Endothelial cell of umbilical vein (primary cell): ENCODE results near the gene PANK2. TPM values are rescaled to one million over a fixed set of nuclear protein-coding genes. Genes with fewer than 3 reads are reported as not detected.

ENCODE experiments used
- BruUV-seq: library from RNA; stranded (reverse); fragments of 400-500 nt; replicated peaks from 2 replicates; lab custom pipeline; 2021; lab: Mats Ljungman, UMichigan
- CTCF ChIA-PET: fragments of 300-600, 350-600 bp; sonication (Branson Sonifier 250); formaldehyde crosslinking; loops from one replicate; lab custom pipeline; 2021; ENCODE audit warnings: antibody characterized with exemption, inconsistent platforms; lab: Charles Lee
- POLR2A ChIA-PET: fragments of 300-600, 350-600 bp; sonication (Branson Sonifier 250); formaldehyde crosslinking; loops from one replicate; lab custom pipeline; 2021; ENCODE audit warnings: antibody characterized with exemption, inconsistent platforms; lab: Charles Lee
- DNase-seq: peaks from one replicate; pipeline ENCODE4 v3.0.0-alpha.2; 2011; ENCODE audit warnings: low read depth, low spot score
- FAIRE-seq: peaks from 2 replicates; lab custom pipeline; 2011; peaks lifted over from hg19 to GRCh38; lab: Jason Lieb, UNC
- H2AFZ ChIP-seq: 2 replicates; pipeline ENCODE4 v1.6.0; 2012; ENCODE audit warnings: low read depth, low read length, control low read depth, inconsistent platforms
- H3K27ac ChIP-seq: 2 replicates; pipeline ENCODE4 v1.5.1; 2011; ENCODE audit warnings: low read depth, mild to moderate bottlenecking, control low read depth, low read length, moderate library complexity; ENCODE audit not compliant: insufficient read depth
- H3K27me3 ChIP-seq, 2 experiments: 2 replicates each; pipeline versions ENCODE4 v1.6.0 to v1.6.1; 2011; ENCODE audit warnings: low read length in 2 of 2, mixed read lengths in 1 of 2; ENCODE audit not compliant: control insufficient read depth in 2 of 2, insufficient read depth in 2 of 2
- H3K36me3 ChIP-seq, 2 experiments: 2 replicates in 1 of 2; 3 replicates in 1 of 2; pipeline ENCODE4 v1.5.1; 2011; ENCODE audit warnings: low read length in 2 of 2, mild to moderate bottlenecking in 1 of 2, moderate library complexity in 1 of 2; ENCODE audit not compliant: control insufficient read depth in 2 of 2, insufficient read depth in 2 of 2; ENCODE audit errors: extremely low read depth in 1 of 2
- H3K4me1 ChIP-seq: 3 replicates; pipeline ENCODE4 v1.5.1; 2011; ENCODE audit warnings: mild to moderate bottlenecking, low read length; ENCODE audit not compliant: control insufficient read depth, insufficient read depth; ENCODE audit errors: extremely low read depth
- H3K4me2 ChIP-seq: 2 replicates; pipeline ENCODE4 v1.6.1; 2011; ENCODE audit warnings: low read length, control low read depth, mixed read lengths; ENCODE audit not compliant: insufficient read depth
- H3K4me3 ChIP-seq, 3 experiments: fragments of 200-600 bp in 1 of 3; sonication (generic), shearing (Covaris generic) in 1 of 3; replicated peaks in 1 of 3; 2 replicates each; pipeline ENCODE4 v1.5.1; 2011 to 2016; ENCODE audit warnings: control low read depth in 3 of 3, low read length in 3 of 3, mild to moderate bottlenecking in 2 of 3, inconsistent platforms in 1 of 3, low read depth in 1 of 3, moderate library complexity in 1 of 3; ENCODE audit not compliant: insufficient read depth in 1 of 3
- H3K79me2 ChIP-seq: 2 replicates; pipeline ENCODE4 v1.6.0; 2012; ENCODE audit warnings: low read length, inconsistent platforms; ENCODE audit not compliant: control insufficient read depth, insufficient read depth
- H3K9ac ChIP-seq: replicated peaks from 2 replicates; pipeline ENCODE3; 2011; ENCODE audit warnings: low read length, control low read depth; ENCODE audit not compliant: insufficient read depth; ENCODE audit errors: extremely low read depth
- H3K9me1 ChIP-seq: replicated peaks from 3 replicates; pipeline ENCODE4 v1.6.0; 2011; ENCODE audit warnings: mild to moderate bottlenecking, low read length; ENCODE audit not compliant: control insufficient read depth, insufficient read depth; ENCODE audit errors: extremely low read depth
- H3K9me3 ChIP-seq: replicated peaks from 2 replicates; pipeline ENCODE4 v1.5.1; 2012; ENCODE audit warnings: low read length, inconsistent platforms; ENCODE audit not compliant: control insufficient read depth, insufficient read depth
- H4K20me1 ChIP-seq: replicated peaks from 2 replicates; pipeline ENCODE3; 2011; ENCODE audit warnings: mild to moderate bottlenecking, low read length; ENCODE audit not compliant: control insufficient read depth, insufficient read depth; ENCODE audit errors: extremely low read depth
- CTCF ChIP-seq, 2 donors: IDR thresholded peaks; 1 replicate in 1 of 2; 2 replicates in 1 of 2; pipeline ENCODE4 v1.5.1; 2011; ENCODE audit warnings: low read length in 2 of 2, mild to moderate bottlenecking in 2 of 2, moderate library complexity in 2 of 2, control low read depth in 1 of 2, inconsistent platforms in 1 of 2, low read depth in 1 of 2; ENCODE audit not compliant: insufficient read depth in 1 of 2; ENCODE audit errors: extremely low read depth in 1 of 2
- EZH2 ChIP-seq: IDR thresholded peaks from 2 replicates; pipeline ENCODE4 v1.6.1; 2012; ENCODE audit warnings: borderline replicate concordance, low read depth, mild to moderate bottlenecking, moderate library complexity, low read length, inconsistent platforms; ENCODE audit not compliant: severe bottlenecking
- FOS ChIP-seq: IDR thresholded peaks from 2 replicates; pipeline ENCODE4 v1.6.1; 2011; ENCODE audit warnings: mild to moderate bottlenecking, low read length, moderate library complexity, borderline replicate concordance; ENCODE audit not compliant: insufficient read depth
- GATA2 ChIP-seq: IDR thresholded peaks from 2 replicates; pipeline ENCODE4 v1.7.0; 2011; ENCODE audit warnings: low read depth, mild to moderate bottlenecking, moderate library complexity, mixed read lengths, low read length; ENCODE audit not compliant: insufficient read length, insufficient read depth
- JUN ChIP-seq: IDR thresholded peaks from 2 replicates; pipeline ENCODE4 v1.6.1; 2011; ENCODE audit warnings: borderline replicate concordance, low read depth; ENCODE audit not compliant: insufficient read length, insufficient read depth
- MAX ChIP-seq: IDR thresholded peaks from 2 replicates; pipeline ENCODE4 v1.6.1; 2011; ENCODE audit not compliant: insufficient read depth, insufficient read length
- MYC ChIP-seq: IDR thresholded peaks from one replicate; pipeline ENCODE4 v1.6.1; 2011; ENCODE audit warnings: mild to moderate bottlenecking, low read depth, low read length
- POLR2A ChIP-seq: IDR thresholded peaks from 2 replicates; pipeline ENCODE4 v1.6.1; 2012; ENCODE audit warnings: low read depth, mild to moderate bottlenecking, control low read depth, low read length
- POLR2AphosphoS5 ChIP-seq: IDR thresholded peaks from 2 replicates; pipeline ENCODE4 v1.6.1; 2012; ENCODE audit warnings: low read depth, mild to moderate bottlenecking, control low read depth, low read length, moderate library complexity; ENCODE audit not compliant: insufficient read depth
- dilution Hi-C: fragments of 300-500 bp; cut with MboI; formaldehyde crosslinking; loops from one replicate; pipeline ENCODE4 v1.15.0; 2019; ENCODE audit warnings: low sequenced_read_pairs; ENCODE audit not compliant: extremely low pct_ligation_motif_present
- intact Hi-C: fragments of 100-400 bp; cut with micrococcal nuclease; formaldehyde crosslinking; loops from one replicate; pipeline ENCODE4 v1.10.0; 2022
- polyA plus RNA-seq, 4 experiments: library from polyadenylated mRNA; depleted of rRNA in 3 of 4; stranded (reverse) in 3 of 4; unstranded in 1 of 4; fragments of >200 nt; gene quantifications; 2 replicates each; pipeline versions ENCODE4 v1.2.1 to v1.2.3, GENCODE V29; 2011 to 2012; ENCODE audit warnings: missing spikeins in 1 of 4
- total RNA-seq: library from RNA; stranded (reverse); gene quantifications from 2 replicates; pipeline ENCODE4 v1.2.3, GENCODE V29; 2021

Gene PANK2
- total and polyA plus RNA-seq, 2 donors (not counting 3 experiments of a cell fraction or from before 2014, with no cell fraction given): 18.9 to 54.3 TPM

GRCh38 chr20:3862333-3862732 is 26.9 kb upstream of the PANK2 start:
- DNase-seq: no peak
- CTCF ChIA-PET: no interaction called here
- no peaks in the 10 kb centered on the region for H3K4me1 ChIP-seq
- H3K9me3 ChIP-seq: no peaks in the 10 kb centered on the region
- TF ChIP-seq EZH2 (no peak), JUN (no peak), POLR2AphosphoS5 (no peak), FOS (no peak), MYC (no peak), CTCF (IDR thresholded peaks at IDR 0.05; ENCODE audit: extremely low read depth in 1 of 2, insufficient read depth in 1 of 2, low read depth in 1 of 2, low read length in 2 of 2) (no peak), MAX (no peak), POLR2A (no peak), GATA2 (no peak)
- POLR2A ChIA-PET: no interaction called here
- BruUV-seq: no TSS peak
- H3K4me2 ChIP-seq: no peak overlapping the region
- H3K36me3 ChIP-seq: peaks cover 23 to 74% of the 10 kb centered on the region in 2 experiments
- no peak overlapping the region for H3K9ac ChIP-seq
- intact Hi-C loops (no loop called here), dilution Hi-C loops (no loop called here)
- H3K9me1 ChIP-seq: no peaks in the 10 kb centered on the region
- no peaks in the 10 kb centered on the region for H3K27me3 ChIP-seq
- H3K4me3 ChIP-seq: no peak overlapping the region
- no peak for FAIRE-seq
- H2AFZ ChIP-seq: no peak overlapping the region
- no peaks in the 10 kb centered on the region for H4K20me1 ChIP-seq
- no peak overlapping the region for H3K27ac ChIP-seq
- H3K79me2 ChIP-seq: no peaks in the 10 kb centered on the region
